GM21825 (cell line): ENCODE data around the gene IGF2R.
A peak's percentile ranks its signal among the peaks of the same experiment; 100 is the strongest.

Experiments
- ATAC-seq: cut with Tn5 transposase; IDR thresholded peaks from one replicate; pipeline ENCODE4 v1.9.1; 2021; ENCODE audit warnings: mild to moderate bottlenecking, moderate library complexity; ENCODE audit not compliant: unreplicated experiment

Gene IGF2R

GRCh38 chr6:160022793-160023192 lies 53.9 kb downstream of the IGF2R start:
- ATAC-seq = no peak

GRCh38 chr6:160024152-160024551 lies 55.3 kb downstream of the IGF2R start:
- no peak for ATAC-seq

- ATAC-seq = no peak
Observed at GRCh38 chr6:160027076-160027475, 58.2 kb downstream of the IGF2R start.

DNA sequence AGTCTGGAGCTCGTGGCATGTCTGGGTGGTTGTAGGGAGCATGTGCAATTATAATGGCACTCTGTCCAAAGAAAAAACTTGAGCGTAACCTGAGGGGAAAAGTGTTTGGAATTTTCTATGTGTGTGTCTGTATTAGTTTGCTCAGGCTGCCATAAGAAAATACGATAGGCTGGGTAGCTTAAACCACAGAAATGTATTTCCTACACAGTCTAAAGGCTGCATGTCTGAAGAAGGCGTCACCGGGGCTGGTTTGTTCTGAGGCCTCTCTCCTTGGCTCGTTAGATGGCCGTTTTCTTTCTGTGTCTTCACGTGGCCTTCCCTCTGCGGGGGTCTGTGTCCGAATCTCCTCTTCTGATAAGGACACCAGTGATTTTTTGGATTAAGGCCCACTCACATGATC lies 59.0 kb downstream of the IGF2R start:
- ATAC-seq = no peak

DNA sequence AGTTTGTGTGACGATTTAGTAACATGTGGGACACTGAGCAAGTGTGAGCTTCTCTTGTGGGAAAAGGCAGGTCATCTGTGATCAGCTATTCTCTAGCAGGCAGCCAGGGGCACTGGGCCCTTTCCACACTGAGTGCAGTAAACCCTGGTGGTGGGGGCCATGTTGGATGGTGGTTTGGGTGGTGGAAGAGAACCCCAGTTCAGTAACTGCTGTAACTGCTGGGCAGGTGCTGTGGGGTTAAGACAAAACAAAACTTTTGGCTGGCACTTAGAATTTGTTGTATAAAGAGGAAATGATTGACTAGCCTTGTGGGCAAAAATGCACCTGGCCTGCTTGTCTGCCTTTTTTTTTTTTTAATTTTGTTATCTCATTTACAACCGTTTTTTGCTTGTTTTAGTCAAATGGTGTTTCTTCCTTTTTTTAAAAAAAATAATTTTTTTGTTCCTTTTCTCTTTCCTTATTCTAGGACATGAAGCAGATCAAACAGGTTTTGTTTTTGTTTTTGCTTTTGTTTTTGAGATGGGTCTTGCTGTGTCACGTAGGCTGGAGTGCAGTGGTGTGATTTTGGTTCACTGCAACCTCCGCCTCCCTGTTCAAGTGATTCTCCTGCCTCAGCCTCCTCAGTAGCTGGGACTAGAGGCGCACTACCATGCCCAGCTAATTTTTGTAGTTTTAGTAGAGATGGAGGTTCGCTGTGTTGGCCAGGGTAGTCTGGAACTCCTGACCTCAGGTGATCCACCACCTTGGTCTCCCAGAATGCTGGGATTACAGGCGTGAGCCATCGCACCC lies 59.8 kb downstream of the IGF2R start:
- ATAC-seq = peak; percentile 74

- no peak for ATAC-seq
Observed at GRCh38 chr6:160029525-160029924, 60.6 kb downstream of the IGF2R start.

DNA sequence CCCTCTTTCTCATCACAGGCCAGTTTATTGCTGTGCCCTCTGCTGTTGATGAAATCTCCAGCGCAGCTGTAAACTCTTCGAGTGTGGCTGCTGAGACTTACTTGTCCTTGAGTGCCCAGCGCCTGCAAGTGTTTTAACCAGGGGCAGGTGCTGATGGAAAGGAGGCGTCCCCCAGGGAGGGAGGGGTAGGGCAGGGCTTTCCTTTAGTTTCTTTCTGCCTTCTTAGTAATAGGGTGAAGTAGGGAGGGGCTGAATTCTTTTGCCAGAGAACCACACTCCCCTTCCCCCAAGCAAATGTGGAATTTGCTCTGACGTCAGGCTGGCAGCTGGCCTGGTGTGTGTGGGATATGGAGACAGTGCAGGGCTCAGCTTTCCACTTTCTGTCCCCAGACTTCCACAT lies 61.2 kb downstream of the IGF2R start:
- ATAC-seq = no peak

DNA sequence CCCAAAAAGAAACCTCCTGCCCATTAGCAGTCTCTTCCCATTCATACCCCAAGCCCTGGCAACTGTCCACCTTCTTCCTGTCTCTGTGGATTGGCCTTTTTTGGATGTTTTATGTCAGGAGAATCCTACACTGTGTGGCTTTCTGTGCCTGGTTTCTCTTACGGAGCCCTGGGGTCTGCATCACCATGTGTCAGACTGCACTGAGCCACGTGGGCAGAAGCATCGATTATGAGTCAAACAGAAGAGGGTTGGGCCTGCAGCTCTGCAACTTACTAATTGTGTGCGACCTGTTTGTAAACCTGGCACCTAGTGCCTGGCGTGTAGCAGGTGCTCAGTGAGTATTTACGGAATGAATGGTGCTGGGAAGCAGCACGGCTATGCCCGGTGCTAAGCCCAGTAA lies 62.6 kb downstream of the IGF2R start:
- ATAC-seq = no peak

DNA sequence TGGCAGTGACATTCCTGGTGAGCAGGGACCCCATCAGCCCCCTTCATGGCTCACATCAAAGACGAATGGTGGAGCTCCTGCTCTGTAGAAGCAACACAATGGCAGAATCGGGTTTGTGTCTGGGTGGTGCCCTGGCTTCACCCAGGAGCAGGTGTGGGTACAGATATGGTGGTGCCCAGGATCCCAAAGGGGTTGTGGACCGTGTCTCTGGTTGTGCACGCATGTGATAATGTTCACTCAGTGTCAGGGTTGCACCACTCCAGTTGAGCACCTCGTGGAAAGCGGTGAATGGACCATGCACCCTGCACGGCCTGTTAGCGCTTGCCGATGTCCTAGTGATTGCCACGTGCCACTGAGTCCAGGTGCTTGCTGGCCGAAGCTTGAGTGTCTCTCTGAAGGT lies 63.0 kb downstream of the IGF2R start:
- ATAC-seq = no peak

GRCh38 chr6:160032538-160032937 lies 63.7 kb downstream of the IGF2R start:
- no peak for ATAC-seq

DNA sequence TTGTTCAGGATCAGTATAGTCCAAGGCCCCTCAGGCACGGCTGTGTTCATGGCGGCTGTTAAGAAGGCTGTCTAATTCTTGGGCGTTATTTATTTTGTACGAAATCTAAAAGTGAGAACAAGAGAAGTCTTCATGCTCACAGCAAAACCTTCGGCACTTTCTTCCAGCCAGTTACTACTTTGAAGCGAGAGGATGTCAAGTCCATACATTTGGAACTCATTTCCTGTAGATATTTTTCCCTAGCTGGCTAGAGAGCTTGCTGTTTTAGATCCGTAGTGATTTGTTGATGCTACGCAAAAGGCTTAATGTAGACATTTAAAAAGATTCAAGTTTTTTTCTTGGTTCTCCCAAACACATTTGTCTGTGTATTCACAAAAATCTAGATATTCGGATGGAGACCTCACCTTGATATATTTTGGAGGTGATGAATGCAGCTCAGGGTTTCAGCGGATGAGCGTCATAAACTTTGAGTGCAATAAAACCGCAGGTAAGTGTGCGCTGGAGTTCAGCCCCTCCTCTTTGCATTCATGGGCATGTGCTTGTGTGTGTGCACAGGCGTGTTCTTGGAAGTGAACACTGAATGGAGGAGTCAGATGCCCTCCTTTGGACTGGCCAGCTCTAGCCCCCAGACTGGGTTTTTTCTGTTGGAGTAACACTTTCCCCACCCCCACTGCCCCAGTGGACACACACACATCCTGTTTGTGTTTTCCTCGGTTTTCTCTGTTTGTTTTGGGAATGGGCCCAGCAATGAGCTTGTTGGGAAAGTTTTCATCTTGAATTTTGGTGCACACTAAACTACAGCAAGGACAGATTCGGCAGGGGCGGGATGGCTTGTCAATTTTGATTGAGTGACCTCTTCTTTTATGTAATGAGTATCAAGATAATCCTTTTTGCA lies 65.4 kb downstream of the IGF2R start:
- ATAC-seq = no peak

GRCh38 chr6:160035241-160035640 lies 66.4 kb downstream of the IGF2R start:
- ATAC-seq = no peak

- no peak for ATAC-seq
Observed at GRCh38 chr6:160035693-160036330, 66.9 kb downstream of the IGF2R start.

DNA sequence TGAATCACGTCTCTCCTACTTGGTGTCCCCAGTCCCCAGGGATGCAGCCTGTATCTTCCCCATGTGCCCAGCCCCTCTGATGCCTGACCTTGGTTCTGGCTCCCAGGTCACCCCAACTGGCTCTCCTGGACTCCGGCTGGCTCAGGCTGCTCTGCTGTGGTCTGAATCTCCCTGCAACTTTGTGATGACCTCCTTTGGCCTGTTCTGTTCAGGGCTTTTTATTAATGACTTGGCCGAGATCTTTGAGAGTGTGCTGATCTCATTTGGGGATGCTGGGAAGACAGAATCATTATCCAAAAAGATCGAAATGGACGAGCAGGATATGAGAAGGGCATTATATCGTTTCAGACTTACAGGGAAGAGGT lies 67.4 kb downstream of the IGF2R start:
- no peak for ATAC-seq

DNA sequence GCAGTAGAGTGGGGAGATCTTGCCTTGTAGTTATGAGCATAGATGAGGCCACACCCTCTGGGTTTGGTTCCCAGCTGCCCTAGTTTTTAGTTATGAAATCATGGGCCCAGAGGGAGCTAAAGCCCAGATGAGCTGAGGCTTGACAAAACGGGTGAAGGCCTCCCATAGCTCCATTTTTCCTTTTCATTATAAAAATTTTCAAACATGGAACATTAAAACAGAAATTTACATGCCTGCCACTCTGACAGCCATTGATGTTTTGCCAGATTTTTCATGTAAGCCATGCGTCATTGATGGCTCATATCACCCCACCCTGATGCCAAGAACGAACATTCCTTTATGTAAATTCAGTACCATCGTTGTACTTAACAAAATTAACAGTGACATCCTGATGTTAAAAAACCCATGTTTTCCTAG lies 67.9 kb downstream of the IGF2R start:
- no peak for ATAC-seq

GRCh38 chr6:160038479-160038878 lies 69.6 kb downstream of the IGF2R start:
- no peak for ATAC-seq

DNA sequence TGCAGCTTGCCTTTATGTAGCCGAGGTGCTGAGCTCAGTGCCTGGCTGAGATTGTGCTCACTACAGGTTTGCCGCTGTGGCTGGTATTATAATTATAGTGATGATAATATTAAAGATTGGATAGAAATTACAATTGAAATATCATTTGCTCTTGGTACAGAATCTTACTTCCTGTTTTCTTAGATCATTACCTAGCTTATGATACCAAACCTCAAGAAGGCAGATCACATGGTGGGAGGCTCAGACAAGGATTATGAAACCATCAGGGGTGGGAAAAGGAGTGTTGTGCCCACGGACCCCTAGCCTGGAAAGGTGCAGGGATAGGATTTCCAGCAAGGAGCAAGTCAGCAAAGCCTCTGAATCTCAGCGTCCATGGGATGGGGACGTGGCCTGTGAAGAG lies 70.6 kb downstream of the IGF2R start:
- no peak for ATAC-seq

DNA sequence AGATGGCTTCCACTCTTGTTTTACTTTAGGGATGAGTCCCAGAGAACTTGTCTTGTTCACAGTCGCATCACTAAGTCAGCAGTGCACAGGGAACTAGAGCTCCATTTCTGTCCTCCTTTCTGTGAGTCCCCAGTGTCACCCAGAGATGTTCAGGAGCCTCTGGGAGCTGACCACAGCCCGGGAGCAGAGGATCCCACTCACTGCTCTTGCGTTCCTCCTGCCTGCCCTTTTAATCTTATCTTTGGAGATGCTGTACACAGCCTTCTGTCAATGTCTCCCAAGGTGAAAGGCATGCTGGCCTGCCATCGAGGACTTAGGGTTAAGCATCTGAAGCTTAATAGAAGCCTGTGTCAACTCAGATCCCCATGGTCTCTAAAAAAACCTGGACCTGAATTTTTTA lies 71.2 kb downstream of the IGF2R start:
- no peak for ATAC-seq

DNA sequence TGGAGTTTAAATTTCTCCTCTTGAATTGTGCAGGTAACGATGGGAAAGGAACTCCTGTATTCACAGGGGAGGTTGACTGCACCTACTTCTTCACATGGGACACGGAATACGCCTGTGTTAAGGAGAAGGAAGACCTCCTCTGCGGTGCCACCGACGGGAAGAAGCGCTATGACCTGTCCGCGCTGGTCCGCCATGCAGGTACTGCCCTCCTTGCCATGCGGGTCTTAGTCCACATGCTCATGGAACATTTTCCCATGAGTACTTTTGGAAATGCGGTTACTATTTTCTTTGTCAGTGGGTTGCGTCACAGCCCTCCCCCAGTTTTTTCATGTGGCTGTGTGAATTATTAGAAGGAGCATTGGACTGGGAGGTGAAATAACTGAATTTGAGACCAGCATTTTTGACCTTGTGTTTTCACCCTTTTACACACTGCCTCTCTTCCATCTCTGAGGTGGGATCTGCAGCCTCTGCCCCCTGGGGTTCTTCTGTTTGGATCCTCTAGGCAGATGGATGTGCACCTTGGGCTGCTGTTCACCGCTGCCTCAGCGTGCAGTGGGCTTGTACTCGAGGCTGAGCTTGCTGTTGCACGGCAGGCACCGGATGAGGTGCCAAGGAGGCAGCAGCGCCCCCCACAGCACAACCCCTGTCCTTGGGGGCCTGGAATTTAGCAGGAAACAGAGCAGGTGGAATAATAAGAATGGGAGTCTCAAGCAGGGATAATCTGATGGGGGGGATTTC lies 71.8 kb downstream of the IGF2R start:
- no peak for ATAC-seq

DNA sequence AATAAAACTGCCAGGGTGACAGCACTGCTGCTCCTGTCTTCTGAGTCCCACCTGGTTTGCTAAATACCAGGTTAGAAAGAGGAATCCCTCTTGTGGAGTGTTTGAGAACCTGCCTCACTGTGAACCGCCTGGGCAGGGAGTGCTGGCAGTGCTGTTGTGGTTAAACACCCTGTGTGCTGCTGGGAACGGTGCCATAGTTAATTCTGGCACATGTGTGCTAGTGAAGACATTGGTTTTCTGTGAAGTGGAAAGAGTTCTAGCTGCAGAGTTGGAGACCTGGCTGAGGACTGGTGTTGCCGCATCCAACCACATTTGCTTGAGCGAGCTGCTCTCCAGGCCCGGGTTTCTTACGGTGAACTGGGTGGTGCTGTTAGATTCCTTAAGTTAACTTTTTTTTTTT lies 72.7 kb downstream of the IGF2R start:
- no peak for ATAC-seq
